Caki2 (cell line): ENCODE measurements around the gene SKI. TPM values are rescaled to one million over a fixed set of nuclear protein-coding genes. Genes with fewer than 3 reads are reported as not detected.

Experiments used
- DNase-seq: peaks from one replicate; pipeline ENCODE4 v3.0.0-alpha.2; 2015; ENCODE audit warnings: low read depth
- in situ Hi-C: cut with HindIII; loops from 2 replicates; pipeline ENCODE4 v1.10.0; 2016; ENCODE audit warnings: low sequenced_read_pairs, low pct_unique_long_range_greater_than_20kb, mixed read lengths
- total RNA-seq: library from RNA; depleted of rRNA; stranded (reverse); fragments of >200 nt; shearing (Covaris generic); gene quantifications from 2 replicates; pipeline ENCODE4 v1.2.3, GENCODE V29; 2014; ENCODE audit warnings: low replicate concordance

The SKI gene
- total RNA-seq, 1 experiment from 2014 or later: 5.6 TPM

DNA sequence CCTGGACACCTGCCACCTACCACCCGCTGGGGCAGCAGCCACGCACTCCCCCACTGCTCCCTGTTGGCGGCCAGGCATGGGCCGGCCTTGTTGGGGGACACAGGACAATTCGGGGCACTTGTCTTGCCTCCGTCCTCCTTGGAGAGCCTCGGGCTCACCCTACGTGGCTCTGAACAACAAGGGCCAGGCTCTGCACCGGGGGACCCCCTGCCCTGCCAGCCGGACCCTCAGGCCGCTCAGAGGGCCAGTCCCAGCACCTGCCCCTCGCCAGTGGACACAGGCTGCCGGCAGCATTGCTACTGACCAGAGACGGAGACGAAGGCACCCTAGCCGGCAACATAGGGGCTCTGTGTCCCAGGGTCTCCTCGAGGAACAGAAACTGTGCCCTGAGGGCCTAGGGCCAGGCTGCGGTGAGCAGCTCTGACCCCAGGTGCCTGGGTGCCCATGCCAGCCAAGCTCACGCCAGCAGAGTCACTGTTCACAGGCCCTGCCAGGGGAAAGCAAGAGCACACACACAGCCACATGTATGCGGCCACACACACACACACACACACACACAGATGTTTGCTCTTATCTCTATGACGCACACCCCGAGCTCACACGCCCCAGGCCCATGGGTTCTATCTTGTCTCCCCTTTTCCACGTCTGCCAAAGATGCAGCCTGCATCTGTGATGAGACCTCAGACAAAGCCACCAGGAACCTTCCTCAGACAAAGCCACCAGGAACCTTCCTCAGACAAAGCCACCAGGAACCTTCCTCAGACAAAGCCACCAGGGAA is 117.4 kb downstream of the SKI start:
- in situ Hi-C loops: no loop called here
- DNase-seq: no peak

DNA sequence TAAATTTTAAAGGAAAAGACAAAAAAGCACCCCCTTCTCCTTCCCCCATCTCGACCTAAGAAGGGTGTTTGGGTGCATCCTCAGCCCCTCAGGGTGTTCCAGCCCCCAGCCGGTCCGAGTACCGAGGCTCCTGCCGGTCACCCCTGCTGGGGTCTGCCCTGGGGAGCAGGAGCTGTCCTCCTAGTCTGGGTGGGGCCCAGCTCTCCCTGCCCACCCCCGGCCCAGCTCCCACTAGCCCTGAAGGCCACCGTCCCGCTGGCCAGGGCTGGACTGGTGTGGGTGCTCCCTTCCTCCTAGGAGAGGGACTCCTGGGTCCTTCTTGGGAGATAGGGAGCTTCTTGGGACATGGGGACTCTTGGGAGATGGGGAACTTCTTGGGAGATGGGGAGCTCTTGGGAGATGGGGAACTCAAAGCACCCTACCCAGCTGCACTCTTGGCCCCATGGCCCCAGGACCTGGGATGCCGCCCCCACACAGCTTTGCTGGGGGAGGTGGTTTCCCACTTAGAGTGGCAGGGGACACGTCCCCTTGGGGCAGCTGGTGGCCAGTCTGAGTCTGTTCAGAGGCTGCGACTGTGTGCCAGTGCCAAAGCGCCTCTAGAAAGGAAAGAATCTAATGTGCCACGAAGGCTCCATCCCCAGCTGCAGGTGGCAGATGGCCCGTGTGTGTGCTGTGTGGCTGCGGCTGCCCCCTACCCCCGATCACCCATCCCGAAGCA is 118.7 kb downstream of the SKI start:
- in situ Hi-C loops: no loop called here
- no peak for DNase-seq

DNA sequence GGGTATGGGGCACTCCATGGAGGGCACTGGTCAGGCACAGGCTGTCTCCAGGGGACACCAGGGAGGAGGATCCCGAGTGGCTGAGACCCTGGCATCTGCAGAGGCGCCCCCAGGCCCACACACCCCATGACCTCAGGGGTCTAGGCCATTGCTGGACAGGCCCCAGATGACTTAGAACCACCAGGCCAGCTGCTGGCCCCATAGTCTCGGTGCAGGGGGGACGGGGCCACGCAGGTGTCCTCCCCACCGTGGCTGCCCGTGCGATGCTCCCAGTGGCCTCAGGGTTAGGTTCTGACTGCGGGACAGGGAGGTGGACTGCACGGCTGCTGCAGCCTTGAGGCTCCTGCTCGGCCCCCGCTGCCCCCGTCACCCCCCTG is 119.3 kb downstream of the SKI start:
- DNase-seq: no peak
- in situ Hi-C loops: no loop called here

DNA sequence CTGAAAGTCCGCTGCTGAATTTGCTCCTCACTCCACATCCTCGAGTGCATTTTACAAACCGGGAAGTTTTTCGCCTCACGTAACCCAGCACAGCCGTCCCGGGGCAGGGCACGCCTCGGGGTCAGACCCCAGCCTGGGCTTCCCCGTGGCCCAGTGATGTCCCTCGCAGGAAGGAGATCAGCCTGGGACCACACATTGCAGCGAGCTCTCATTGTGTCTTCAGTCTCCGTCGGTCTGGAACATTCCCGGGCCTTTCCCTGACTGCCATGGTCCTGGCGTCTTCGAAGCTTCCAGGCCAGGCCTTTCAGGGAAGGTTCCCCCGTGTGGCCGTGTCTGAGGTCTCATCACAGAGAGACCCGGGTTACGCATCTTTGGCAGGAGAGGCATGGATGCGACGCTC is 119.8 kb downstream of the SKI start:
- in situ Hi-C loops: no loop called here
- DNase-seq: no peak

DNA sequence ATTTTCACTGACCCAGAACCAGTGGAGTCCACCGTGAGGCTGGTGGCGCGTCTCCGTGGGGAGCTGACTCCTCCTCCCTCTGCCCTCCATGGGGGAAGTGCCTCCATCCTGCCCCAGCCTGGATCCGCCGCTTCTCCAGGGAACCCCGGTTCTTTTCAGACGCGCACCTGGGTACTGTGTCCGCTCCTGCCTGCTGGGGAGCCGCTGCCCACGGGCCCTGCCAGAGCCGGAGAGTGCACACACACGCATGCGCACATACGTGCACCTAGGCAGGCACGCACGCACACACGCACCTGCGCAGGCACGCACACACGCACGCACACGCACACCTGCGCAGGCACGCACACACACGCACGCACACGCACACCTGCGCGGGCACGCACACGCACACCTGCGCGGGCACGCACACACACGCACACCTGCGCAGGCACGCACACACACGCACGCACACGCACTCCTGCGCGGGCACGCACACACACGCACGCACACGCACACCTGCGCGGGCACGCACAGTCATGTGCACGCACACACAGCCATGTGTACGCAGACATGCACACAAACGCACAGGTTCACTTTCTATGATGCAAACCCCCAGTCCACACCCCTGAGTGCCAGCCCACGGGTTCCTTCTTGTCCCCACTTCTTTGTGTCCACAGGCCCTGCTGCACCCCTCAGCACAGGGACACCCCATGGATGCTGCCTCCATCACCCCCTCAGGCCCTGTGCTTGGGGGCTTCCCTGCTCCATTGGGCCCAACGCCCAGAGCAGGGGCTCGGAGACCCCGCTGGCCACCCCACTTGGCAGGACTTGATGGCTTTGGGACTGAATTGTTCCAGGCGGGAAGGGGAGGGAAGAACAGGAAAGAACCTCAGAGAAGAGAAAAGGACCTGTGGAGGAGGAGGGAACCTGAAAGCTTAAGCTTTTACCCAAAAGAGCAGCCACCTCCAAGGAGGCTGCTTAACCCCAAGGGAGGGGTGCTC is 120.5 kb downstream of the SKI start:
- in situ Hi-C loops: no loop called here
- DNase-seq: no peak

DNA sequence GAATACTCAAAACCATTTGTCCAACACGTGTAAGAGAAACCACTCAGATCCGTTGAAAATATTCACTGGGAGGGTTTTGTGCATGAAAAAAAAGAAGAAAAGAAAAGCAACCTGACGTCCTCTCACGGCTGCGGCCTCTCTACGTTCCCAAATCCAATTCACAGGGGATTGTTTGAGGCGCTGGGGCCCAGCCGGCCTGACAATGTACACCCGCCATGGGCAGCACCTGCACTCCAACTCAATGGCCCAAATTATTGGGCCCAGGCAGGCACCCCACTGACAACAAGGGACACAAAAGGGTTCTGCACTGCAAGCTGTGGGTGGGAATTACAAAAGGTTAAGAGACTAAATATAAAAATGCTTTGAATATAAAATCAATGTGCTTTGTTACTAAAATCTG is 121.7 kb downstream of the SKI start:
- in situ Hi-C loops: no loop called here

DNA sequence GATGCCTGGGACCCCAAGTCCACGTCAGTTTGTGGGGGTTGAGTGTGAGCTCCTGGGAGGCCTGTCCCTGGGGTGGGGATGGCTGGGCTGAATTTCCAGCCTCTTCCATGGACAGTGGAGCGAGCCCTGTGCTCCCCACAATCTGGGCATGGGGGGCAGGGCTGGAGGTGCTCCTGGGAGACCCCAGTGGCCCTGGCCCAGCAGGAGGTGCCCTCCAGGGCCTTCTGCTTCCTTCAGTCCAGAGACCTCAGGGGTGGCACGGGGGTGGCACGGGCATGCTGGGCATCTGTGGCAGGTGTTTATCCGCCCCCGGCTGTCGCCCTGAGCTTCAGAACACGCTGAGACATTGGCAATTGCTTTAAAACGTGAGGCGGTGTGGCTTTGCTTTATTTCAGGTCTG is 122.4 kb downstream of the SKI start:
- in situ Hi-C loops: no loop called here
- DNase-seq: no peak

More for the DNA sequence above, 121.7 kb downstream of the SKI start:
- no peak for DNase-seq

DNA sequence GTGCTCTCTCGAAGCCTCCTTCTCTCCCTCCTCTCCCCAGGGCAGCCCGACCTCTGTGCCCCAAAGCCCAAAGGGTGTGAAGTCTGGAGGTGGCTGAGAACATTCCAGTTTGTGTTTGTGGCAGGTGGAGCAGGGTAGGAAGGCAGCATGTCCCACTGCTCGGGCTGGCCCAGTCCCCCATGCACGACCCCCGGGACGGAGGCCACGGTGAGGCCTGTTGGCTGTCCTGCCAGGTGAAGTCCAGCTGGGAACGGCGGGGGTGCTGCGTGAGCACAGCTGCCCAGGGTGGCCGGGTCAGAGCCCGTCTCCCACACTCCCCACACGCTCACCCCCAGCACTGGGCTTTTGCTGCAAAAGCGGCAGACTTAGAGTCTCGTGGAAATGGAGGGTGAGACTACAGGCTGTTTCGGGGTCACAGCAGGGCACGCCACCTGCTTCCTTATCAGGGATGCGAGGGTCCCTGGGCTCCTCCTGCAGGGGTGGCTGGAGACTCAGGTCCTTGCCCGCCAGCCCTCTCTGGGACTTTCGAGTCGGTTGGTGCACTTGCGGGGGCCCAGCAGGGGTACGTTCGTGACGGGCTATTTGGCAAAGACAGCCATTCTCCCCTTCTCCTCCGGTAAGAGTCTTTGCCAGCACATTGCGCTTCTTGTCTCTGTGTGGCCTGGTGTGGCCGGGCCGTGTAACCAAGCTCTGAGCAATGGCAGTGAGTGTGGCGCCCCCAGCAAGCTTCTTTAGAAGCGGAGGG is 123.0 kb downstream of the SKI start:
- in situ Hi-C loops: no loop called here
- DNase-seq: no peak

DNA sequence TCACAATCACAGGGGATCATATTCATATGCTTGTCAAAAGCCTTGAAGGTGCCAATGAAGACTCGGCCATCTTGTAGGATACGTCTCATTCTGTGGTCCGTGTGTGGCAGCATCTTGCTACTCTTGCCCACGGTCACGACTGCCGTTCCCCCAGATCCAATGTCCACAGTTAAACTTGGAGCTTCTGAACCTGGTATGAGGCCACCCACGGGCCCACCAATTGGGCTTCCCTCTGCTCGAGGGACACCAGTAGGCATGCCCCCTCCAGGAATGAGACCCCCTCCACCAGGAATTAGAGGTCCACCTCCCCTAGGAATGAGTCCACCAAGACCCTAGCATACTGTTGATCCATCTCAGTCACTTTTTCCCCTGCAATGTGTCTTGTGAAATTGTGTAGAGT is 123.6 kb downstream of the SKI start:
- in situ Hi-C loops: no loop called here

DNA sequence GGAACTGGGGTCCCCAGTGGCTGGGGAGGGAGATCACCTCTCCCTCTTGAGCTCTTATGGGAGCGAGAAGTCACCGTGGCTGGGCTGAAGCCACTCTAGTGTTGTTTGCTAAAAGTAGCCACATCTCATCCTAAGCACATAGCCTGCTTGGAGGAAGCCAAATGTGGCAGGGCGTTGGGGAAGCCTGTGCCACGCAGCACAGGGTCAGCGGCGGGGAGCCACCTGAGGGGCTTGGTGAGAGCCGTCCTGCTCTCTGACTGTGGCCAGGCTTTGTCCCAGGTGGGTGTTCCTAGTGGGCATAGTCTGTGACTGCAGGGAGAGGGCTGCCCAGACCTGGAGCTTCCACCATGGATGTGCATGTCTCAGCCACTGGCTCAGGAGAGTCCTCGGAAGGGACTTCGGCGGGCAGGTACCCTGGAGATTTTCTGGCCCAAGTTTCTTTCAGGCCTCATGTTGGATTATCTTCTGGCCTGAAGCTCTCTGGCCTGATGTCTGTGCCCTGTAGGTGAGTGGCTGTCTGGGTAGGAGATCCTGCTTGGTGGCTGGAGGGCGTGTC is 124.3 kb downstream of the SKI start:
- DNase-seq: no peak
- in situ Hi-C loops: no loop called here

More for the DNA sequence above, 123.6 kb downstream of the SKI start:
- DNase-seq: no peak

DNA sequence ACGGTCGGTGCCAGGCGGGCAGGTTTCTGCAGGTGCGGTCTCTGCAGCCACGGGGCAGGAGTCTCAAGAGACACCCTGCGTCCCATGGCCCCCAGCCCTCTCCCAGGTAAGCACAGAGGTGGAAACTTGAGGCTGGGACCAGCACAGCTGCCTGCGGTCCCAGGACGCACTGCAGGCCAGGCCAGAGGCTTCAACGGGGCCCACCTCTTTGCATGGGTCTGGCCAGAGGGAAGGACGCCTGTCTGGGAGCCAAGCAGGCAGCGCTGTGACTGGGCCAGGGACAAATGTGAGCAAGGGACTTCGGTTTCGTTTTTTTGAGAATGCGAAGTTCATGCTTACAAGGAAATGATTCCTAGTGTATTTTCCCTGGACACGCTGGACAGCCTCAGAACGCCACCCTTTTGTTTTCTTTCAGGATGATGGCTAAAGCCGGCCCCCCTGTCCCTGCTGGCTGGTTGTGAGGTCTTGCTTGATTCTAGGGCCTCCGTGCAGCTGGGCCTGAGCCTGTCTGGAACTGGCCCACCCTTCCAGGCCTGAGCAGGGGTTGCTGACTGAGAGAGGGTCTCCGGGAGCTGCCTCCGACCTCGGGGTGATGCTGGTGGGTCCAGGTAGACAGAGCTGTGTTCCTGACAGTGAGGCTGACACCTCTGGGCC is 124.9 kb downstream of the SKI start:
- in situ Hi-C loops: no loop called here

DNA sequence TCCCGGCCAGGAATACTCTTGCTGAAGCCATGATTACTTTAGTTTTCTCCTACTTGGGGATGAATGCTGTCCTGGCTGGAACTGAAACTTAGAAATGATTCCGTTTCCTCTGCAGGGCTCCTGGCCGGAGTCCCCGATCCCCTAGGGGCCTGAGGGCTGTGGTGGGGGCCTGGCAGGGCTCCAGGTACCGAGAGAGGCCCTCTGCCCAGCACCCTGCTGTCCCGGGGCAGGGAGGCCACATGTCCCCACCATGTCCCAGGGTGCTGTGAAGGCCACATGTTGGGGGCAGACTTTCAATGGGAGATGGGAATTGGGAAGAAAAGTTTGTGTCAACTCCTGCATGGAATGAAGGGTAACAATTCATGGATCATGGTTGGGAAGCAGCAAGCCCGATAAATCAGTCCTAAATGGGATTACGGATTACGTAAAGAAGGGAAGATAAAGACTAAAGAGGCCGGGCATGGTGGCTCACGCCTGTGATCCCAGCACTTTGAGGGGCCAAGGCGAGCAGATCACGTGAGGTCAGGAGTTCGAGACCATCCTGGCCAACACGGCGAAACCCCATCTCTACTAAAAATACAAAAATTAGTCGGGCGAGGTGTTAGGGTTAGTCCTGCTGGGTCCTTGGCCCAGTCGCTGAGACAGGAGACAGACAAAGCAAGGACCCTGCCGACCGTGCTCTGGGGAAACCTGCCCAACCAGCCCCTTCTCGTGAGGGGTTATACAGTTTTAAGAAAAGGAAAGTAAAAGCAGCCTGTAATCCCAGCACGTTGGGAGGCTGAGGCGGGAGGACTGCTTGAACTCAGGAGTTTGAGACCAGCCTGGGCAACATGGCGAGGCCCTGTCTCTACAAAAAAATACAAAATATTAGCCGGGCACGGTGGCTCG is 125.7 kb downstream of the SKI start:
- in situ Hi-C loops: no loop called here
- no peak for DNase-seq

More for the DNA sequence above, 124.9 kb downstream of the SKI start:
- DNase-seq: no peak

DNA sequence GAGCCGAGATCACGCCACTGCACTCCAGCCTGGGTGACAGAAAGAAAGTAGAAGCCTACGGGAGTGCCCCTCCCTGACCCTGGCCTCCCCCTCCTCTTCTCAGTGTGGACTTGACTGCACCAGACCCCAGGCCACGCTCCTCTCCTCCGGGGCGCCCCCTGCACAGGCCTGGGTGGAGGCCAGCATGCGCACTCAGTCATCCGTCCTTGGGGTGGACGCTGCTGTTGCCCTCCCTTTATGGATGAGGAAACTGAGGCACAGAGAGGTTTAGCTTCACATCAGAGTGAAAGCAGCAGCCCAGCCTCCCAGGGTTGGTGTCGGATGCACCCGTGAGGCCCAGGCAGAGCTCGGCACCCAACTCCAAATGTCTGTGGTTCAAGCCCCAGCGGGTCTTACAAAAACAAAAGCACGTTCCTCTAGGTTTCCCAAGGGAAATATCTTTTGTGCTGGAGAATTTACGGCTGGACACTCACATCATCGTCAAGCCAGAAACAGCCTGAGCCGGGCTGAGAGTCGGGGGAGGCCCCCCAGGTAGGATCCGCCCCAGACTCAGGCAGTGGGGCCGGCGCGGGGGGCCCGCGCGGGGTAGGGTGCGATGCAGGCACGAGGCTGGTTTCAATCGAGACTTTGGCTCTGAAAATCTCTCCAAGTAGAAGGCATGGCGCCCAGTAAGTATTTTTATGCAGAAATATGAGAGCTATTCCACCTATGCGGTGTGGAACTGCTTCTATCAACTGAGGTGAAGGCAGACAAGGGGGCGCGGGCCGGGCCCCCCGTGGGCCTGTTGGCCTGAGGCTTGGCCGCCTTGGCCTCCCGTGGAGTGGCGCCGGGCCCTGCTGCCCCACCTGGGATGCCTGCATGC is 126.6 kb downstream of the SKI start:
- DNase-seq: no peak
- in situ Hi-C loops: no loop called here

DNA sequence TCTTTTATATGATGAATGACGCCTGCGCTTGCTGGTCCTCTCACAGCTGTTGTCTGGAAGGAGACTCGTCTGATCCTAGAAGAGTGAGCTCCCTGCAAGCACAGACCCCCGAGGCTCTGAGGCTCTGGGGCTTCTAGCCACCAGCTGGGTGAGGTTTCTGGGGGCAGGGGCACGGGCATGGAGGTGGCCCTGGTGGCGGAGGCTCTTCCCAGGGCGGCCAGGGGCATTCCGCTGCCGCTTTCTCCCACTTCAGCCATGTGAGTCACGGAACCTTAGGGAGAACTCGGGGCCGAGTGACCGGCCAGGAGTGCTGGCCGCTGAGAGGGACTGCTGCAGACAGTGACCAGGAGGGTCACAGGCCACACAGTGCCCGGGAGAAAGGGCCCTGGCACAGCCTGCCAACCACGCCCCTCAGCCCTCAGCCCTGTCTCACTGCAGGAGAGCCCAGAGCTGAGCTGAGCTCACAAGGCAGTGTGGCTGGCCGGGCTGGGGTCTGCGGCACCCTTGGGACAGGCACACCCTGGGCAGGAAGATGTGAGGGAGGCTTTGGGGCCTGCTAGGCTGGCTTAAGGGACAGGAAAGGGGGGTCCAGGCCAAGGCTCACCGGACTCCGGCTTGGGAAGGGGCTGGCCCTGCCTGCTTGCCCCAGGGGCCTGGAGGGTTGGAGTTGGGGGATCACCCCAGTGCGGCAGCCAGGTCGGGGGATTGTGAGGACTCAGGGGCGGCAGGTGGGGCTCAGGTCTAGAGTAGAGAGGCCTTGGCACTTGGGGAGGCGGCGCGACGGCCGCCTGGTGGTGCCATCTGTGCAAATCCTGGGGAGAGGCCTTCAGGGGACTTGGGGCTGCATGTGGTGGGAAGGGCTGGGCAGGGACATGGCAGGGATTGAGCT is 127.5 kb downstream of the SKI start:
- DNase-seq: no peak
- in situ Hi-C loops: no loop called here

DNA sequence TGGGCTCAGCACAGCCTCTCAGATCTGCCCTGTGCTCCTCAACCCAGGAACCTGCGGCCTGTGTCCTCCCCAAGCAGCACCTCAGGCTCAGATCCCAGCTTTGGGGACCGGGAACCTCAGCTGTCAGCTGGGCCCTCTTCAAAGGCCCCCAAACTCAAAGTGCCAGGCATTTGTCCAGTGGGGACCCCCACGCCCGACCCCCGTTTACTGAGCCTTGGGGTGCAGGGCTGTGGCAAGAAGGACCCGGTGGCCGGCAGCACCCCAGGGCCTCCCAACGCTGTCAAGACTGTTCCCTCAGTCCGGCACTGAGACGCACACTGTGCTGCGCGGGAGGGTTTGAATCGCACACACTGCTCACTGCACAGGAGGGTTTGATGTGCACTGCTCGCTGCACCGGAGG is 128.3 kb downstream of the SKI start:
- DNase-seq: no peak

More for the DNA sequence above, 128.3 kb downstream of the SKI start:
- in situ Hi-C loops: no loop called here
